Measurements from ENCODE around the gene TMEM134. TPM values are rescaled to one million over a fixed set of nuclear protein-coding genes. Genes with fewer than 3 reads are reported as not detected.
A peak's percentile ranks its signal among the peaks of the same experiment; 100 is the strongest.

TMEM134 gene
- total and polyA plus RNA-seq, 9 of the 15 experiments (the other 6 are each of a cell fraction or from before 2014, with no cell fraction given), result 0.63 to 48.4 (median 10.7) TPM

GRCh38 chr11:67468759-67469507, at the start of gene TMEM134 (continued):
- TF ChIP-seq PYGO2 (tag; IDR thresholded peaks at IDR 0.05), result no peak
- TF ChIP-seq ZNF507 (tag; conservative IDR thresholded peaks at IDR 0.05), result no peak
- TF ChIP-seq VEZF1 (CRISPR knock-in tag; IDR thresholded peaks at IDR 0.05), result peak; percentile 86
- TF ChIP-seq KLF1 (tag; IDR thresholded peaks at IDR 0.05), result no peak
- TF ChIP-seq NELFE (IDR thresholded peaks at IDR 0.05; ENCODE audit: insufficient read depth, insufficient read length), result no peak
- peak; percentile 40; the same call in 1 of the 2 replicates for TF ChIP-seq POLR2H (tag; IDR thresholded peaks at IDR 0.05; ENCODE audit: low read depth)
- TF ChIP-seq MEF2D (tag; conservative IDR thresholded peaks at IDR 0.05; ENCODE audit: low read depth), result no peak
- TF ChIP-seq ZNF3 (CRISPR knock-in tag; IDR thresholded peaks at IDR 0.05), result no peak
- TF ChIP-seq ZNF830 (CRISPR knock-in tag; IDR thresholded peaks at IDR 0.05), result no peak
- no peak for TF ChIP-seq CHCHD3 (CRISPR knock-in tag; IDR thresholded peaks at IDR 0.05)
- peak; percentile 78 for TF ChIP-seq HMGN3 (IDR thresholded peaks at IDR 0.05; ENCODE audit: borderline replicate concordance, extremely low read depth, insufficient read length, low read depth, low read length)
- TF ChIP-seq SRSF7 (optimal IDR thresholded peaks at IDR 0.05; ENCODE audit: low read depth, low read length), result no peak
- no peak for TF ChIP-seq HINFP (tag; conservative IDR thresholded peaks at IDR 0.05; ENCODE audit: low read depth)
- no peak for TF ChIP-seq HDAC8 (tag; IDR thresholded peaks at IDR 0.05)
- peak; percentile 94 for TF ChIP-seq KDM5B (IDR thresholded peaks at IDR 0.05; ENCODE audit: insufficient replicate concordance, low read depth, low read length)
- no peak for TF ChIP-seq E2F5 (CRISPR knock-in tag; IDR thresholded peaks at IDR 0.05)
- no peak for TF ChIP-seq ETV5 (CRISPR knock-in tag; IDR thresholded peaks at IDR 0.05; ENCODE audit: low read depth)
- TF ChIP-seq MXI1 (IDR thresholded peaks at IDR 0.05; ENCODE audit: low read depth, low read length), result 0 out of 2 replicates have a peak, but pooled peaks have one; percentile 20
- no peak for TF ChIP-seq RBM39 (optimal IDR thresholded peaks at IDR 0.05; ENCODE audit: low read depth, low read length)

Data from K562 (cell line).